H1 (cell line): ENCODE data around the gene C14orf132. TPM values are rescaled to one million over a fixed set of nuclear protein-coding genes. Genes with fewer than 3 reads are reported as not detected.

ENCODE experiments used
- CTCF ChIA-PET: fragments of 300-600 bp; sonication (Branson Sonifier 250); formaldehyde crosslinking; loops from one replicate; lab custom pipeline; 2021; ENCODE audit not compliant: partially characterized antibody; lab: Charles Lee
- POLR2A ChIA-PET: fragments of 300-600 bp; sonication (Branson Sonifier 250); formaldehyde crosslinking; loops from one replicate; lab custom pipeline; 2021; ENCODE audit warnings: inconsistent platforms; ENCODE audit not compliant: partially characterized antibody; lab: Charles Lee
- DNase-seq, 2 experiments: peaks; one replicate each; pipeline versions ENCODE4 v3.0.0 to v3.0.0-alpha.2; 2010 to 2022; ENCODE audit warnings: low spot score in 2 of 2, low read depth in 1 of 2, mixed read lengths in 1 of 2
- FAIRE-seq: peaks from 2 replicates; lab custom pipeline; 2011; peaks lifted over from hg19 to GRCh38; lab: Jason Lieb, UNC
- H2AFZ ChIP-seq: 2 replicates; pipeline ENCODE4 v1.8.1; 2012; ENCODE audit warnings: low read length, inconsistent platforms
- H2AK5ac ChIP-seq: 2 replicates; pipeline ENCODE4 v1.6.1; 2013; ENCODE audit warnings: low read depth, low read length
- H2BK120ac ChIP-seq: replicated peaks from 2 replicates; pipeline ENCODE3; 2013; ENCODE audit warnings: low read depth, low read length, inconsistent platforms
- H2BK12ac ChIP-seq: 2 replicates; pipeline ENCODE4 v1.6.1; 2013; ENCODE audit warnings: low read depth, low read length
- H2BK15ac ChIP-seq: 2 replicates; pipeline ENCODE4 v1.6.1; 2013; ENCODE audit warnings: low read length
- H2BK20ac ChIP-seq: 2 replicates; pipeline ENCODE4 v1.6.1; 2013; ENCODE audit warnings: low read length
- H2BK5ac ChIP-seq: 2 replicates; pipeline ENCODE4 v1.6.1; 2013; ENCODE audit warnings: low read depth, low read length
- H3K14ac ChIP-seq: 2 replicates; pipeline ENCODE4 v1.6.1; 2013; ENCODE audit warnings: inconsistent platforms; ENCODE audit not compliant: insufficient read length
- H3K18ac ChIP-seq: 2 replicates; pipeline ENCODE4 v1.6.1; 2013; ENCODE audit warnings: low read length; ENCODE audit errors: extremely low read depth
- H3K23ac ChIP-seq: 2 replicates; pipeline ENCODE4 v1.6.1; 2013; ENCODE audit warnings: inconsistent platforms; ENCODE audit not compliant: insufficient read length
- H3K23me2 ChIP-seq: 2 replicates; pipeline ENCODE4 v1.6.1; 2013; ENCODE audit warnings: low read depth, low read length
- H3K27ac ChIP-seq: 2 replicates; pipeline ENCODE4 v1.6.1; 2011; ENCODE audit warnings: low read depth, low read length, inconsistent platforms
- H3K27me3 ChIP-seq, 4 experiments: replicated peaks in 1 of 4; 1 replicate in 1 of 4; 2 replicates in 3 of 4; pipeline versions ENCODE4 v1.6.1 to v1.8.1; 2011 to 2013; ENCODE audit warnings: low read length in 3 of 4, mild to moderate bottlenecking in 3 of 4, inconsistent platforms in 2 of 4, mixed read lengths in 2 of 4, moderate library complexity in 1 of 4; ENCODE audit not compliant: control insufficient read depth in 3 of 4, insufficient read depth in 3 of 4; ENCODE audit errors: extremely low read depth in 1 of 4
- H3K36me3 ChIP-seq, 4 experiments: 2 replicates each; pipeline versions ENCODE4 v1.6.1 to v1.8.1; 2011 to 2013; ENCODE audit warnings: mild to moderate bottlenecking in 4 of 4, low read length in 3 of 4, moderate library complexity in 2 of 4, control low read depth in 1 of 4, inconsistent platforms in 1 of 4; ENCODE audit not compliant: insufficient read depth in 4 of 4, control insufficient read depth in 2 of 4
- H3K4ac ChIP-seq: replicated peaks from 2 replicates; pipeline ENCODE3; 2013; ENCODE audit warnings: low read length, low read depth, mixed read lengths, inconsistent platforms; ENCODE audit not compliant: insufficient read length
- H3K4me1 ChIP-seq, 4 experiments: replicated peaks in 1 of 4; 1 replicate in 1 of 4; 2 replicates in 3 of 4; pipeline versions ENCODE4 v1.6.1 to v1.8.1; 2011 to 2013; ENCODE audit warnings: low read length in 3 of 4, inconsistent platforms in 2 of 4, mixed read lengths in 1 of 4; ENCODE audit not compliant: insufficient read depth in 4 of 4, control insufficient read depth in 3 of 4
- H3K4me2 ChIP-seq, 2 experiments: 2 replicates each; pipeline versions ENCODE4 v1.6.1 to v1.8.1; 2011 to 2013; ENCODE audit warnings: low read depth in 2 of 2, low read length in 2 of 2, control low read depth in 1 of 2, inconsistent platforms in 1 of 2, mild to moderate bottlenecking in 1 of 2; ENCODE audit not compliant: insufficient read depth in 1 of 2
- H3K4me3 ChIP-seq, 4 experiments: fragments of 200-600, 300-600 bp in 1 of 4; sonication (generic), shearing (Covaris generic), sonication (Bioruptor Twin) in 1 of 4; 2 replicates each; pipeline versions ENCODE4 v1.5.1 to v1.8.1; 2011 to 2016; ENCODE audit warnings: low read length in 4 of 4, low read depth in 3 of 4, control low read depth in 2 of 4, inconsistent platforms in 2 of 4, mild to moderate bottlenecking in 2 of 4, mixed read lengths in 1 of 4, moderate library complexity in 1 of 4; ENCODE audit not compliant: insufficient read depth in 2 of 4; ENCODE audit errors: extremely low read depth in 1 of 4
- H3K56ac ChIP-seq: replicated peaks from 2 replicates; pipeline ENCODE3; 2013; ENCODE audit warnings: low read depth, mild to moderate bottlenecking, mixed read lengths, low read length, inconsistent platforms; ENCODE audit not compliant: insufficient read length
- H3K79me1 ChIP-seq: 2 replicates; pipeline ENCODE4 v1.6.1; 2013; ENCODE audit warnings: low read depth, low read length, control low read depth
- H3K79me2 ChIP-seq, 2 experiments: 2 replicates each; pipeline versions ENCODE4 v1.6.1 to v1.8.1; 2012 to 2013; ENCODE audit warnings: low read length in 2 of 2, mild to moderate bottlenecking in 2 of 2, inconsistent platforms in 1 of 2; ENCODE audit not compliant: insufficient read depth in 2 of 2, control insufficient read depth in 1 of 2
- H3K9ac ChIP-seq, 4 experiments: replicated peaks in 1 of 4; 1 replicate in 1 of 4; 2 replicates in 3 of 4; pipeline versions ENCODE4 v1.6.1 to v1.8.1; 2011 to 2013; ENCODE audit warnings: low read depth in 3 of 4, low read length in 3 of 4, control low read depth in 2 of 4, mild to moderate bottlenecking in 2 of 4, moderate library complexity in 2 of 4, inconsistent platforms in 1 of 4; ENCODE audit errors: extremely low read depth in 1 of 4
- H3K9me3 ChIP-seq, 2 experiments: 2 replicates each; pipeline versions ENCODE4 v1.6.1 to v1.8.1; 2012 to 2013; ENCODE audit warnings: mild to moderate bottlenecking in 2 of 2, moderate library complexity in 2 of 2, control low read depth in 1 of 2, inconsistent platforms in 1 of 2, low read depth in 1 of 2, low read length in 1 of 2, mixed read lengths in 1 of 2; ENCODE audit not compliant: insufficient read depth in 2 of 2
- H4K20me1 ChIP-seq, 2 experiments: replicated peaks in 1 of 2; 2 replicates each; pipeline versions ENCODE3 to v1.8.1; 2011 to 2013; ENCODE audit warnings: inconsistent platforms in 2 of 2, low read length in 2 of 2, mild to moderate bottlenecking in 1 of 2; ENCODE audit not compliant: insufficient read depth in 2 of 2, control insufficient read depth in 1 of 2
- H4K5ac ChIP-seq: 2 replicates; pipeline ENCODE4 v1.6.1; 2013; ENCODE audit warnings: low read length, low read depth, mixed read lengths, inconsistent platforms; ENCODE audit not compliant: insufficient read length
- H4K8ac ChIP-seq: 2 replicates; pipeline ENCODE4 v1.8.0; 2013; ENCODE audit warnings: mild to moderate bottlenecking, moderate library complexity, low read length, inconsistent platforms; ENCODE audit not compliant: insufficient read depth; ENCODE audit errors: extremely low read depth
- H4K91ac ChIP-seq: replicated peaks from 2 replicates; pipeline ENCODE3; 2013; ENCODE audit warnings: low read length, mixed read lengths, inconsistent platforms; ENCODE audit not compliant: insufficient read length
- FOSL1 ChIP-seq: IDR thresholded peaks from 2 replicates; pipeline ENCODE4 v1.6.1; 2011; ENCODE audit warnings: mild to moderate bottlenecking, low read depth, low read length, moderate library complexity; ENCODE audit not compliant: insufficient read depth
- SP2 ChIP-seq: IDR thresholded peaks from 2 replicates; pipeline ENCODE4 v1.6.1; 2012; ENCODE audit warnings: mild to moderate bottlenecking, low read length, inconsistent platforms
- WGBS, 2 experiments: shearing (Covaris generic) in 1 of 2; methylation state at CpG; one replicate each; pipeline versions ENCODE4 v1.1.6 to v1.1.7; 2013 to 2015; ENCODE audit warnings: low lambda C conversion rate in 2 of 2, mixed read lengths in 2 of 2, inconsistent platforms in 1 of 2, low coverage in 1 of 2, missing lambda C conversion rate in 1 of 2; ENCODE audit not compliant: insufficient replicate concordance in 2 of 2, insufficient coverage in 1 of 2, insufficient read length in 1 of 2; ENCODE audit errors: extremely low coverage in 1 of 2, missing lambda C conversion rate in 1 of 2; 5-methylcytosine and 5-hydroxymethylcytosine counted together
- polyA plus RNA-seq, 7 experiments: library from polyadenylated mRNA; depleted of rRNA in 3 of 7; stranded (reverse) in 5 of 7; unstranded in 2 of 7; fragments of >200 nt in 5 of 7; fragments of 200-250 nt in 2 of 7; gene quantifications; 1 replicate in 5 of 7; 2 replicates in 1 of 7; 4 replicates in 1 of 7; pipeline versions ENCODE4 v1.2.1 to v1.2.3, GENCODE V29; 2011 to 2013; ENCODE audit warnings: missing spikeins in 2 of 7, mixed read lengths in 2 of 7
- total RNA-seq: library from RNA; stranded (reverse); fragmentation: NEBNext Ultra II Directional; extraction: Animal tissue kit (Norgen Biotek cat#: 25700); gene quantifications from 2 replicates; pipeline ENCODE4 v1.2.1, GENCODE V29; 2021

Gene C14orf132
- total and polyA plus RNA-seq, 2 of the 8 experiments (the other 6 are each of a cell fraction or from before 2014, with no cell fraction given), result 11.7 to 32.5 TPM

GRCh38 chr14:96109596-96110355 lies 70.6 kb downstream of the C14orf132 start:
- H4K5ac ChIP-seq, result no peak overlapping the region
- TF ChIP-seq SP2 (no peak), FOSL1 (no peak)
- no peaks in the 10 kb centered on the region for H3K79me1 ChIP-seq
- no peaks in the 10 kb centered on the region for H3K27me3 ChIP-seq
- no peak overlapping the region for H3K4me3 ChIP-seq
- no peak overlapping the region for H2BK120ac ChIP-seq
- no peaks in the 10 kb centered on the region for H3K36me3 ChIP-seq
- H3K4ac ChIP-seq, result no peak overlapping the region
- ChIA-PET POLR2A (no interaction called here), CTCF (interaction anchor here (1.4 to 13.0 kb wide), 2 partner anchors 11 to 166 kb away, joined by 3 to 268 read pairs; no protein-coding TSS in a partner anchor)
- no peaks in the 10 kb centered on the region for H3K4me1 ChIP-seq
- no peak for FAIRE-seq
- no peak overlapping the region for H2AK5ac ChIP-seq
- no peaks in the 10 kb centered on the region for H3K79me2 ChIP-seq
- no peak overlapping the region for H3K14ac ChIP-seq
- H3K23ac ChIP-seq, result no peak overlapping the region
- no peak overlapping the region for H3K56ac ChIP-seq
- no peak overlapping the region for H3K27ac ChIP-seq
- no peak overlapping the region for H2BK12ac ChIP-seq
- no peaks in the 10 kb centered on the region for H4K20me1 ChIP-seq
- H3K9ac ChIP-seq, result no peak overlapping the region
- no peak overlapping the region for H2BK15ac ChIP-seq
- no peak overlapping the region for H2AFZ ChIP-seq
- peaks cover 22% of the 10 kb centered on the region in 2 experiments for H3K9me3 ChIP-seq
- H3K4me2 ChIP-seq, result no peak overlapping the region
- WGBS, 2 experiments, result 91% methylated on average over 8 of the region's 8 CpGs; no CpG with 5 or more reads in 1 of the 2 experiments
- H2BK20ac ChIP-seq, result no peak overlapping the region
- no peak overlapping the region for H2BK5ac ChIP-seq
- no peak overlapping the region for H4K8ac ChIP-seq
- H3K18ac ChIP-seq, result no peak overlapping the region
- no peak overlapping the region for H4K91ac ChIP-seq
- no peak for DNase-seq
- H3K23me2 ChIP-seq, result no peaks in the 10 kb centered on the region
